G401 (cell line): ENCODE data around the gene GPATCH11. TPM values are rescaled to one million over a fixed set of nuclear protein-coding genes. Genes with fewer than 3 reads are reported as not detected.

ENCODE experiments used
- DNase-seq: peaks from one replicate; pipeline ENCODE4 v3.0.0-alpha.2; 2015; ENCODE audit warnings: low spot score
- in situ Hi-C: cut with HindIII; loops from 2 replicates; pipeline ENCODE4 v1.10.0; 2016; ENCODE audit warnings: low sequenced_read_pairs, mixed read lengths
- total RNA-seq: library from RNA; depleted of rRNA; stranded (reverse); fragments of >200 nt; shearing (Covaris generic); gene quantifications from 2 replicates; pipeline ENCODE4 v1.2.3, GENCODE V29; 2014; rRNA removed

GPATCH11 gene
- 3.1 and 3.8 TPM in 2 replicates for total RNA-seq

DNA sequence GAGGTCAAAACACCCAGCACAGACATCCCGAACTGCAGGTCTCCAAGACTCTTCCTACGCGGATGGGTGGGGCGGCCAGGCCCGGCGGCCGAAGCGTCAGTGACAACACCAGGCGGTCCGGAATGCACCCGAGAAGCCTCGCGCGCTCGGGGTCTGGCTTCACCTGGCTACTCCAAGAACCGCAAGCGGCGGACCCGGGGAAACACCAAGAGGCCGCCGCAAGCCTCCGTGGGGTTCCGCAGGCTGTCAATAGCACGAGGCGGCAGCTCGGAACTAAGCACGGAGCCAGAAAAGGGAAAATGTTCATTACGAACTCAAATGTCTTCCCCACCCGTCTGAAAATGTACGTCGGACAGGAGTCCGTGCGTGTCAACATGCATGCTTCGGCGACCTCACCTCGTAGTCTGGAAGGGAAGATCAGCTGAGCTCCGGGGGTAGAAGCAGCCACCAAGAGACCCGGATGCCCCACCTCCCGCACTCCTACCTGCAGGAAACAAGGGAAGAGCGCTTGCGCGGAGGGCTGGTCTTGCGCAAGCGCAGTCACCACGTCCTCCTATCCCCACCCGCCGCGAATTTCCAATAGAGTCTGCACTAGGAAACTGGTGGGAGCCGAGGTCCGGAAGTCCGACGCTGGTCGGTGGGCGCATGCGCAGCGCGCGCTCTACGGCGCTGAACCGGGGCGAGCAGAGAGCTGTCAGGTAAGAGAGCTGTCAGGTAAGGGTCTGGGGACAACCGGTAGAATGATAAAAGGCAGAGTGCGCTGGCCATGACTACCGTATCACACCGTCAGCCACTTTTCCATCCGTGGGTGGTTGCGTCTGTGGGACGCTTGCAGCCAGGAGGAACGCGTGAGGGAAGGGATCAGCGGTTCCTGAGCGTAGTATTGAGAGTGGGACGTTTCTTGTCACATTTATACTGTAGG lies at the start of gene GPATCH11, which contains the start of gene HEATR5B:
Gene GPATCH11, plus strand, starts transcription at position 646 of the 922 bp plus-strand sequence. CDS start 3,864 bp downstream, outside the sequence.
Gene HEATR5B, minus strand, starts transcription at position 500 of the 922 bp plus-strand sequence. CDS start 958 bp downstream, outside the sequence.
- in situ Hi-C loops: no loop called here
- DNase-seq: peak; percentile 98

DNA sequence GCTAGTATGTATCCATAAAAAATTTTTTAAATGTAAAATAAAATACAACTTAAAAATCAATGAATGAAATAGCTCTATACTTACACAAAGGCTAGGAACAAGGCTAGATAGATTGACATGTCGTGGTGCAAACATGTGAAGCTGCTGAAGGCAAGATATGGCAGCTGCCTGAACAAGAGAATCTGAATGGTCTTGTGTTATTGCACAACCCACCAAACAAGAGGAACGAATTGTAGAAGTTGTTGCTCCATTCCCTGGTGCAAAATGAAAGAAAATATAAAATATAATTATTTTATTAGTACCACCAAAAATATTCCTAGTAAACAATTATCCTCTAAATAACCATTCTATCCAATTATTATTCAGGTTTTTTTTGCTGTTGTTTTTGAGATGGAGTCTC lies 46.5 kb upstream of the GPATCH11 start:
- no peak for DNase-seq
- in situ Hi-C loops: no loop called here

DNA sequence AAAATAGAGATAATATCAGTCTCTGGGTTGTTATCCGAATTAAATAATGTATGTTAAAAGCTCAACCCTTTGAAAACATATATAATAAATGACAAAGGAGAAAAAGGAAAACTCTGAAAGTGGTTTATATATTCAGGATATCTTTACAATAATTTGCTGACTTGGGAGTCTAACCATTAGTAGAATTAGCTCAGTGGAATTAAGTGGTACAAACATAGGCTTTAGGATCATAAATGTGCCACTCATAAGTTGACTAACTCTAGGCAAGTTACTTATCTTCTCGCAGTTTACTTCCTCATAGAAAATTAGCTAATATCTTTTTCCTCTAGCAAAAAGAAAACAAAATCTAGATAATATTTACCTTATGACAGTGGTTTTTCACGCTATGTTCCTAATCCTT lies 44.7 kb upstream of the GPATCH11 start:
- no peak for DNase-seq
- in situ Hi-C loops: no loop called here

DNA sequence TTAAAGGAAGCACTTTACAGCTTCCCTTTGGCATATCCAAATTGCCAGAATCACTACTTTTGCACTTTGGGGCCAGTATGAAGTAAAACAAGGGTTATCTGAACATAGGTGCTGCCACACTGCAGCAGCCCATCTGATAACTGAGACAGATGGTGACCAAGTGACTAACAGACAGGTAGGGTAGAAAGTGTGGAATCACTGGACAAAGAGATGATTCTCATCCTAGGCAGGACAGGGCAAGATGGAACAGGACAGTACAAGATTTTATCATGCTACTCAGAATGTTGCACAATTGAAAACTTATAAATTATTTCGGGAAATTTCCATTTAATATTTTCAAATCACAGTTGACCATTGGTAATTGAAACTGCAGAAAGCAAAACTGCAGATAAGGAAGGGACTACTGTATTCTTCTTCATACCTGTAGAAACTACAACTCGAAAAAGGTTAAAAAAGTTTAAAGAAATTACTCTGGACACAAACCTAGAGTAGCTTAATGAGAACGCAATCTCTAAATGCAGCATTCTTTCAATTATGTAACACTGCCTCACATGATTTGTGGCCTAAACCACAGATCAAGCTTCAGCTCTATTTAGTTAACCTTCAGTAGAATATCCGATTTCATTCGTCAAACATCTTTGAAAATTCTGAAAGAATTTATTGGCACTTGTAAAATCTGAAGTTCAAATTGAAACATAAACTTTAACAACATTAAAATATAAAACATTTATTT lies 31.6 kb upstream of the GPATCH11 start:
- no peak for DNase-seq
- in situ Hi-C loops: no loop called here

DNA sequence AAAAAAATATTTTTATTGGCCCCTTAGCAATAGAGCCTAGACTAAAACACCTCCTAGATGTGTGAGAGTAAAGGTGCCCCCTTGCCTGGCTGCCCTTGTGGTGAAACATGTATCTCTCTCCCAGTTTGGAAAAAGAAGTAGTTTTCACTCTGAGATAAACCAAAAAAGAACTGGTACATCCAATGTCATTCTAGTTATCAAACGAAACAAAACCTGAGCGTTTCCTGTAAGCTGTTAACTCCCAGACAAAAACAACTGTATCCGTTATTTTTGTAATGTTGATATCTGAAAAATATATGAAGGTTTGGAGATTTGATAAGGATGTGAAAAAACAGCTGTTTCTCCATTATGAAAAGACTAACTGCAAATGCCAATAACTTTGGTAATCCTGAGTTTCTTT lies 24.5 kb upstream of the GPATCH11 start:
- in situ Hi-C loops: no loop called here
- DNase-seq: no peak

DNA sequence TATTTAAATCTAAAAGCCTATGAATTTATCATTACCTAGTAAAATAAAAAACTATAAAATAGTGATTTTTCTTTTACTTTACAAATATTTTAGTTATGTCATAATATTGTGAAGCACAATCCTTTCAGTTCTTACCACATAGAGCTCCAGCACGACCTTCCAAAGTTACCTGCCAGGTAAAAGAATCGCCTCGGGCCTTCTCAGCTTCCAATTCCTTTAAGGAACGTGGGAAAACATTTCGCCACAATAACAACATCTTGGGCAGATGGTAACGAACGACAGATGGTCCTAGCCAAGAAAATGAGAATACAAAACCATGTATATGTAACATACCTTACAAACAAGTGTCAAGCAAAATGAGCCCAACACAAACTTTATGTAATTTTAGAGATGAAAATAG lies 23.9 kb upstream of the GPATCH11 start:
- in situ Hi-C loops: no loop called here
- no peak for DNase-seq

DNA sequence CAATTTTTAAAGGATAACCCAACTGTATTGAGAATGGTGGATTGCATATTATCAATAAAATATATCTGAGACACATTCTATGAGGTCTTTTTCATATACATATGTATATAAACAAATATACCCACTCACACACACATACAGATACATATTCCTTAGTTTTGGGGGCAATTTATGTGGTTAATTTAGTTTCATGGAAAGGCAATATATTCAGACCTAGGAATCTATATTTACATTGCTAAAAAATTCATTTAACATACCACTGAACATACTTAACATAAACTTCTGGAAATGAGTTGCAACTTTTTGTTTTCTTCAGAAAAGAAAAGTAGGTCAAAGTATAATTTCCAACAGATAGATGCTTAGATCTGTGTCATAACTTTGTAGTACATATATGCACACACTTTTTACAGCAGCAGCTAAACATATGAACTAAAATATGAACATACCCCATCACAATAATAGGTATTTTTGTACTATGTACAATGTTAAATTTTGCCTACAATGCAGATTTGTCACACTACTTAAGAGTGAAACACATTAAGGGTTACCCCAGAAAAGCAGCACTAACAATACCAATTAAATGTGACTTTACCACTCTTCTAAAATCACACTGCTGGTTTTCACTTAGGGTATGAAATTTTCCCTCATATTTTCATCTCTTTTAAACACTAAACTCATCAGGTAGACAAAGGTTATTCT lies 23.2 kb upstream of the GPATCH11 start:
- in situ Hi-C loops: no loop called here
- no peak for DNase-seq

DNA sequence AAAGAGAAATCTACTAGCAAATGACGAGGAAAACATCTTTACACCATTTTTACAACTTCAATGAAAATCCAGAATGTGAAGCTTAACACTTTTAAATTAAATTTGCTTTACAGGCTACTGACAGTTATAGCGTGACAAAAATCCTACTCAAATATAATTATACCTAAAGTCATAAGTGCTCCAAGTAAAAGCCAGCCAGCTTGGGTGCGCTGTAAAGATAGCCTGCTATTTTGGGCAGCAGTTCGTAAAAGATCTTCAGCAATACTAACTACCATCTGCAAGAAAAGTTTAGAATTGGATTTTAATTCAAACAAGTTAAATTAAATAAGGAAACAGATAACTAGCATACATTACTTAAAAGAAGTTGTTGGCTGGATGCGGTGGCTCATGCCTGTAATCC lies 22.5 kb upstream of the GPATCH11 start:
- DNase-seq: no peak
- in situ Hi-C loops: no loop called here

DNA sequence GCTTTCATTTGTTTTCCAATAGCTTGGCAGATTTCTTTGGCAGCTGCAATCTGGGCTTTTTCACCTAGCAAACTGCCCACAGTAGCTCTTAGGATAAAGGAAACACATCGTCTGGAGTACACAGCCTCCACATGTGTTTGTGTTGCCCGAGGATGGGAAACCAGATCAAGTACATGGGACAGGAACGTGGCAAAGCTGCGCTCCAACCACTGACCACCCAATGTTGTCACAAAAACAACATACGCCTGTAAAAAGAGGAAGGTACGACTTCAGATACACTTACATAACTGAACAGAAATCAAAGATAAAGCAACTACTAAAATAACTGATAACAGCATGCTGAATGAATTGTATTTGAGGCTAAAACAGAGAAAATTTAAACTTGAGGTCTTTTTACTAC lies 15.6 kb upstream of the GPATCH11 start:
- DNase-seq: no peak
- in situ Hi-C loops: no loop called here

DNA sequence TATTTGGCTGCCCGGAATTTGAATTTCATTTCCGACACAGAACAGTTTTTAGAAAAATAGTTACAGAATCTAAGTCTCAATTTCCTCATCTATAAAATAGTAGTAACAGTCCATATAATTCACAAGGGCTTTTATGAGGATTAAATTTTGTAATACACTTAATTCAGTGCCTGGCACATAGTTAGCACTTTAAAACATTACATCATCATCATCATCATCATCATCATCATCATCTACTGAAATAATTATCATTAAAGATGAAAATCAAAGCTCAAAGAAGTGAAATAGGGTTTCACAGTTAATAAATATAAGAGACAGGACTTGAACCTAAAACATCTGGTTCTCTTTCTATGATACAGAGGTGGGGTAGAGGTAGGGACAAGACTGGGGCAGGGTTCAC lies 13.4 kb upstream of the GPATCH11 start:
- DNase-seq: no peak
- in situ Hi-C loops: no loop called here

DNA sequence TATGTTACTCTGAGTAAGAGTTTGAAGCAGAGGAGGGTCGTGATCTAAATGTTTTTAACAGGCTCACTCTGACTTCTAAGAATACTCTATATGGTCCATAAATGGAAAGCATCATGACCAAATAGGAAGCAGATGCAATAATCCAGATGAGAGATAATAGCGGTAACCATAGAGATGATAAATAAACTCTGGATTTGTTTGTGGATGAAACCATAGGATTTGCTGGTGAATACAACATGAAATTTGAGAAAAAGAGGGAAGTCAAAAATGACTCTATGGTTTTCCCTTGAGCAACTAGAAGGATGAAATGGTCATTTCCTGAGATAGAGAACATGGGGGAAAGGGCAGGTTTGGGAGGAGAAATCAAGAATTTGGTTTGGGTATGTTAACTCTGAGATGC lies 4.1 kb upstream of the GPATCH11 start:
- no peak for DNase-seq
- in situ Hi-C loops: no loop called here

DNA sequence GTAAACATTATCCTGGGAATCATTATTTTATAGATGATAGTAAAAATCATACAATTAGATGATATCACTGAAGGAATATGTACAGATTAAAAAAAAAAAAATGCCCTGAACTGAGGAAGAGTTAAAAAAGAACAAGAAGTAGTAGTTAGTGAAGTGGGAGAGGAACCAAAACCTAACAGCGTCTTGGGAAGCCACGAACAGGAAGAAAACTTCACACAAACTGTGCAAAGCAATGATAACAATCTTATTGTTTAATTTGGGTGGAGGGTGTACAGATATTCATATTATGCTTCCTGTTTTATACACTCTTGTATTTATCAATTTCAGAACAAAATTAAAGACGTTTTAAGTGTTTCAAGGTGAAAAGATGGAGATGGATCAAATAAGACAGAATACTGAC lies 3.6 kb upstream of the GPATCH11 start:
- in situ Hi-C loops: no loop called here
- DNase-seq: no peak

DNA sequence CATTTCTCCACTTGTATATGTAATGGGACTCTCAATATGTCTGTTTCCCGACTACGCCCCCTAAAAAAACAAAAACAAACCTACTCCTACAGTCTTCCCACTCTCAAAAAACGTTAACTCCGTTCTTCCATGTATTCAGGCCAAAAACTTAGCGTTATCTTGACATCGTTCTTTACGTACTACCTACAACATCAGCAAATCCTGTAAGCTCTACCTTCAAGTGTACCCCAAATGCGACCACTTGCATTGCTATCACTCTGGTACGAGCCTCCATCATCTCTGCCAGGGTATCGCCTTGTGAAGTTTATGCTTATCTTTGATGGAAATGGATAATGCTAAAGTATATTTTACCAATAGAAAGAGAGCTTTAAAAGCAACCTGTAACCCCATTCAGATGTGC lies 479 bp downstream of the GPATCH11 start:
- DNase-seq: no peak
- in situ Hi-C loops: no loop called here

DNA sequence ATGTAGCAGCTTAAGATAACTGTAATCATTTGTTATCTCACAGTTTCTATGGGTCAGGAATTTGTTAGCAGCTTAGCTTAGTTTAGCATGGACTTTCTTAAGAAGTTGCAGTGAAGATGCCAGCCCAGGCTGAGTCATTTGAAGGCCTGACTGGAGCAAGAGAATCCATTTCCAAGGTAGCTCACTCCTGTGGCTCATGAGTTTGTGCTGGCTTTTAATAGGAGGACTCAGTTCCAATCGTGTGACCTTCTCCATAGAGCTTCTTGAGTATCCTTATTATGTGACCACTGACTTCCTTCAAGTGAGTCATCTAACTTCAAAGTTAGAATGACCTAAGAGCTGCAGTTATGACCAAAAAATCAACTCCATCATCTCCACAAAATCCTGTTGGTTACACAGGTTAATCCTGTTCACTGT lies 1.4 kb downstream of the GPATCH11 start:
- in situ Hi-C loops: no loop called here
- no peak for DNase-seq

DNA sequence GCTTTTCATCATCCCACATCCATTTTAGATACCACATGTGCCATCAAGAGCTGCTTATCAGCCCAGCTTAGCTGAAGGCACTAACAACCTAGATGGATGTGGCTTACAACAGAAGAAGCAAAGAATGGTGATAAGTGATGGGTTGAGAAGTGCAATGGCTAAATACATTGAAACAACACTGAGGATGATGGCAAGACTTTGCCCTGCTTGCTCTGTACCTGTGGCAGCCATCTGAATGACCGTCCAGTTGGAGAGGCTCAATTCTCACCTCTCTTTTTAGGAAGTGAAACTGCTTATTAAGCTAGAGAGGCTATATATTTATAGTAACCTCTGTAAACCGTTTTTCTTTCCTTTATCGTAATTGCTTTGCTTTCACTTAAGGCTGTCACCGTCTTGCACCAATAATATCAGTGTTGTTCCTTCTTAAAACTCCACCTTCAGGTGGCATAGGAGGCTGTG lies 5.7 kb downstream of the GPATCH11 start:
- in situ Hi-C loops: no loop called here
- no peak for DNase-seq

DNA sequence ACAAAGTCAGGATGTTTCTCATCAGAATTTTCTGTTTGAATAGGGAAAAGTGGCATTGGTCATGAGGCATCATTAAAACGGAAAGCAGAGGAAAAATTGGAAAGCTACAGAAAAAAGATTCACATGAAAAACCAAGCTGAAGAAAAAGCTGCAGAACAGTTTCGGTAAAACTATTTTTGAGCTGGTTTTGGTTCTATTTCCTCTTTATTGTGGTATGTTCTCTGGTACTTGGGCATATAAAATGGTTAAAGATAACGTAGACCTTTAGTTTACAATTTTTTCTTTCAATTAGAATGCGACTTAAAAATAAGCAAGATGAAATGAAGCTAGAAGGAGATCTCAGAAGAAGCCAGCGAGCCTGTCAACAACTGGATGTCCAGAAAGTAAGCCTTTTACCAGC lies 7.6 kb downstream of the GPATCH11 start:
- in situ Hi-C loops: no loop called here
- no peak for DNase-seq

DNA sequence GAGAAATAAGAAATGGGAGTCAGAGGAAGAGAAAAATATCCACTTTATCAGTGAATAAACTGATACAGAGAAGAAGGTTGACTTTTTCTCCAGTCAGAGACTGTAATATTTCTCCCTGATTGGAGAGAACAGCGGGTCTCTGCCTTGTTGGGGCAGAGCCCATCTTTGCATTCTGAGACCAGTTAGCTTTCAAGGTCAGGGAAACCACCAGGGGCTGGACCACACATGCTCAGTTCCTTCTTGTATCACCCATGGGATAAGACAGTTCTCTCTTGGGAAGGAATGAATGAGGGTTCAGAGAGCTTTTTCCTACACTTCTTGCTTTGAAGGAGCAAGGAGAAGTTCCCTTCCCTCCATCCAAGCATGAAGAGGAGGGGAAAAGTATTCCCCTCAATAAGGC lies 12.2 kb downstream of the GPATCH11 start:
- no peak for DNase-seq
- in situ Hi-C loops: no loop called here

DNA sequence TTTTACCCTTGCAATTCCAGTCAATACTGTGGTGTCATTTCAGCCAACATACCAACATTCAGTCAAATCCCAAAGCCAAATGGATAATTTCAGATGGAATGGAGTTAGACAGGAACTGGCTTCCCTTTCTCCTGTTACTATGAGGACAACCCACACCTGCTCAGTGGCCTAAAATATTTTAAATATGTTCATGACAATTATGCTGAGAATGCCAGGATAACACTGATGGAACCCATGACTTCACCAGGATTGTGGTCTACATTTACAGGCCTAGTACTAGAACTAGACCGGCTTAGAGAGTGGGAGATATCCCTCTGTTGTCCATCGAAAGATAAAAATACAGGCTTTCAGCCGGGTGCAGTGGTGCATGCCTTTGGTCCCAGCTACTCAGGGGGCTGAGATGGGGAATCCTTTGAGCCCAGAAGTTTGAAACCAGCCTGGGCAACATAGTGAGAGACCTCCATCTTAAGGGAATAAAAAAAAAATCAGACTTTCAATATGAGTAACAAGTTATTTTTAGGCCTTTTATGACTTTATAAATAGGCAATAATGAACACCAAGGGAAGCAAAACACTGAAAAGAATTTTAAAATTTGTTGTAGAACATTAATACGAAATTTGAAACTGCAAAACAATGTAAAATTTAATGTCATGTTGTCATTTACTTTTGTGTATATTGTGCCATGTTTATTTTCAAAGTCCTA lies 14.2 kb downstream of the GPATCH11 start:
- DNase-seq: no peak
- in situ Hi-C loops: no loop called here

DNA sequence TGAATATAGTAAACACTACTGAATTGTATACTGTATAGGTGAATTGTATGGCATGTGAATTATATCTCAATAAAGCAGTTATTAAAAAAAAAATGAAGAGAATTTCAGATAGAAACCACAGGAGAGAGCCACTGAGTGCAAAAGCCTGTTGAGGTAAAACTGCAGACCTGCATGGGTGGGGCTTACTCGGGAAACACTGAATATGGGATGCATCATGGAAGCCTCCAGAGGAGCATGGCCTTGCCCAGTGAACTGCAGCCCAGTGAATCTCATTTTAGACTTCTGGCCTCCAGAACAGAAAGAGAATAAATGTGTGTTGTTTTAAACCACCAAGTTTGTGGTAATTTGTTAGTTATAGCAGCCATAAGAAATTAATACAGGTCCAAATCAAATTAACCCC lies 15.7 kb downstream of the GPATCH11 start:
- DNase-seq: no peak
- in situ Hi-C loops: no loop called here
